ENCODE measurements around the gene CAPZA1.

CAPZA1 gene

DNA sequence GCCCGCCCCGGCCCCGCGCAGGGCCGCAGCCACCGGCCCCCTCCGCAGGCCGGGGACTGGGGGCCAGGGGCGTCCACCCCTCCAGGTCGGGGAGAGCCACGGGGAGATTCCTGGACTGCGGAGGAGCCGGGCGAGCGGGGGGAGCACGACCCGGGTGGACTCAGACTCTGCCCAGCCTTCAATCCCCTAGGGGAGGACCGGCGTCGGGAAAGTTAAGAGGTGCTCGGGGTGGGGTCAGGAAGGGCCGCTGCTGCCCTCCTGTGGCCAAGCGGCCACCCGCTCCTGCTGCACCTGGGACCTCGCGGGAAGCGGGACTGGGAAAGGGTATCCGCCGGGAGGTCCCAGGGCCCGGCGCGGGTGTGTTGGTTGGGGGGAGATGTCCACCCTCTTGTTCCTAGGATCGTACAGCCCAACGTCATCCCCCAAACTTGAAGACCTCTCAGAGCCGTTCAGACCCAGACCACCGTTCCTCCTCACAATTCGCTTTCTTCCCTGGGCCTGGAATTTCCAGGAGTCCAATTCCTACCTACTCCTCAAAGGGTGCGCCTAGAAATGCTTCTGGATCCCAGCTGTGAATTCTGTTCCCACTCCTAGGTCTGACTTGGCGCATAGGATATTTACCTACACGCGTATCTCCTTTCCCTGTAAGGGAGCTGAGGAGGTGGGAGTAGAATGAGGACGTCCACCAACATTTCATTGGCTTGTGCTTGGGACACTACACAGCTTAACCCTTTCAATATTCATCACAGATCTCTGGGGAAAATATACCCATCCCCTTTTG lies 87.8 kb downstream of the CAPZA1 start:
- Histone ChIP-seq H2AK5ac (ENCODE audit: low read length) (no peak overlapping the region), H3K4me3 (ENCODE audit: low read depth, low read length) (peak overlapping the region; percentile 89), H3K79me2 (ENCODE audit: control insufficient read depth, insufficient read depth, low read length, poor library complexity) (peaks cover 21% of the 10 kb centered on the region), H3K14ac (ENCODE audit: low read length) (peak overlapping the region; percentile 88), H2BK12ac (ENCODE audit: low read length) (peak overlapping the region; percentile 32), H3K79me1 (ENCODE audit: low read length) (peaks cover 22% of the 10 kb centered on the region), H3K4ac (ENCODE audit: low read depth, low read length) (peak overlapping the region; percentile 68), H4K8ac (ENCODE audit: low read depth, low read length) (peak overlapping the region; percentile 77), H2BK5ac (ENCODE audit: low read depth, low read length, poor library complexity) (peak overlapping the region; percentile 87), H3K9ac (ENCODE audit: low read length) (peak overlapping the region; percentile 85), H3K36me3 (ENCODE audit: control insufficient read depth in 1 of 2, insufficient read depth in 2 of 2, low read length in 2 of 2) (peaks cover 12 to 16% of the 10 kb centered on the region in 2 experiments), H3K18ac (ENCODE audit: low read length) (peak overlapping the region; percentile 72), H4K91ac (ENCODE audit: low read depth, low read length) (peak overlapping the region; percentile 87), H3K4me2 (ENCODE audit: low read length) (peak overlapping the region; percentile 81), H3K4me1 (ENCODE audit: control insufficient read depth in 1 of 2, insufficient read depth in 2 of 2, low read length in 2 of 2) (peaks cover 16 to 26% of the 10 kb centered on the region in 2 experiments), H3K23ac (ENCODE audit: low read length) (no peak overlapping the region), H2BK120ac (ENCODE audit: insufficient read depth, low read length, poor library complexity) (peak overlapping the region; percentile 73), H2AFZ (ENCODE audit: insufficient read depth, low read length, poor library complexity) (peak overlapping the region; percentile 91), H3K27ac (ENCODE audit: low read depth, low read length) (peak overlapping the region; percentile 83), H3K27me3 (ENCODE audit: insufficient read depth, low read length) (no peaks in the 10 kb centered on the region), H3K9me3 (ENCODE audit: insufficient read depth, low read depth, low read length) (no peaks in the 10 kb centered on the region), H4K12ac (ENCODE audit: low read depth, low read length) (peak overlapping the region; percentile 89)
- WGBS (ENCODE audit: extremely low coverage, insufficient coverage, insufficient read length): no CpG with 5 or more reads among the region's 42 CpGs
- peak; percentile 83 to 86 for DNase-seq

DNA sequence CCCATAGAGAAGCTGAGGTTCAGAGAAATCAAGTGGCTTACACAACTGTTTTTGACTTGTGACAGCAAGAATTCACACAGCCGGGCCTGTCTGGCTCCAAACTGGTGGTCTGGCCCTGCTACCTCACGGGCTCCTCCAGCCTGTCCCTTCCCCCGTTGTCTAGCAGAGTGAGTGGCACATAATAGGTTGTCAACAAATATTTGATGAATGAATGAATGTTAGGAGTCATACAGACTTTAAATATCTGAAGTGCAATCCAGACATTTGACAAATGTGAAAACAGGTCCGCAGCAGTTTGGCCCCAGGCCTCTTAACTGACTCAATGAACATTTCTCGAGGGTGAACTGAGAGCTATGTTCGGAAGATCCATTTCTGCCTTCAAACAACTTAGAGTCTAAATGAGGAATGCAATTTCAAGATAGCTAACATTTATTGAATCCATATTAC lies 88.4 kb downstream of the CAPZA1 start:
- Histone ChIP-seq H3K9ac (ENCODE audit: low read length) (no peak overlapping the region), H4K91ac (ENCODE audit: low read depth, low read length) (no peak overlapping the region), H3K27me3 (ENCODE audit: insufficient read depth, low read length) (no peaks in the 10 kb centered on the region), H4K12ac (ENCODE audit: low read depth, low read length) (no peak overlapping the region), H3K9me3 (ENCODE audit: insufficient read depth, low read depth, low read length) (no peaks in the 10 kb centered on the region), H2AK5ac (ENCODE audit: low read length) (no peak overlapping the region), H3K23ac (ENCODE audit: low read length) (no peak overlapping the region), H3K4me3 (ENCODE audit: low read depth, low read length) (no peak overlapping the region), H2BK5ac (ENCODE audit: low read depth, low read length, poor library complexity) (no peak overlapping the region), H3K4me1 (ENCODE audit: control insufficient read depth in 1 of 2, insufficient read depth in 2 of 2, low read length in 2 of 2) (peaks cover 15 to 26% of the 10 kb centered on the region in 2 experiments), H4K8ac (ENCODE audit: low read depth, low read length) (no peak overlapping the region), H3K27ac (ENCODE audit: low read depth, low read length) (no peak overlapping the region), H3K36me3 (ENCODE audit: control insufficient read depth in 1 of 2, insufficient read depth in 2 of 2, low read length in 2 of 2) (peaks cover 6 to 10% of the 10 kb centered on the region in 2 experiments), H3K14ac (ENCODE audit: low read length) (no peak overlapping the region), H2BK120ac (ENCODE audit: insufficient read depth, low read length, poor library complexity) (no peak overlapping the region), H3K79me2 (ENCODE audit: control insufficient read depth, insufficient read depth, low read length, poor library complexity) (peaks cover 21% of the 10 kb centered on the region), H3K79me1 (ENCODE audit: low read length) (peaks cover 22% of the 10 kb centered on the region), H3K4ac (ENCODE audit: low read depth, low read length) (no peak overlapping the region), H3K4me2 (ENCODE audit: low read length) (peak overlapping the region; percentile 81), H2AFZ (ENCODE audit: insufficient read depth, low read length, poor library complexity) (no peak overlapping the region), H3K18ac (ENCODE audit: low read length) (no peak overlapping the region), H2BK12ac (ENCODE audit: low read length) (no peak overlapping the region)
- peak; percentile 68 for DNase-seq
- WGBS (ENCODE audit: extremely low coverage, insufficient coverage, insufficient read length): no CpG with 5 or more reads among the region's 6 CpGs

DNA sequence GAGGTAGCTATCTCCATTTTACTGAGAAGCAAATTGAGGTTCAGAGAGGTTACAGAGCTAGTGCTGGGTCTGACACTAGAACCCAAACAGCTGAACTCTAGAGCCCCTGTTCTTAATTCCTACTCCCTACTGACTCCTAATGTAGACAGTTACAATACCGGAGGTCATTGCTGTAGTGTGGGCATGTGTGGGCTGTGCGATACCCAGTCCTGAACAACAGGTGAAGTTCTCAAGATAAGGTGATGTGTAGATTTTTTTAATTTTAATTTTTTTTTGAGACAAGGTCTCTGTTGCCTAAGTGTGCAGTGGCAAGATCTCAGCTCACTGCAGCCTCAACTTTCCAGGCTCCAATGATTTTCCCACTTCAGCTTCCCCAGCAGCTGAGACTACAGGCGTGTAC lies 88.9 kb downstream of the CAPZA1 start:
- Histone ChIP-seq H3K9ac (ENCODE audit: low read length) (no peak overlapping the region), H3K4me1 (ENCODE audit: control insufficient read depth in 1 of 2, insufficient read depth in 2 of 2, low read length in 2 of 2) (peaks cover 15 to 26% of the 10 kb centered on the region in 2 experiments), H3K4me2 (ENCODE audit: low read length) (no peak overlapping the region), H2AFZ (ENCODE audit: insufficient read depth, low read length, poor library complexity) (no peak overlapping the region), H3K79me1 (ENCODE audit: low read length) (peaks cover 22% of the 10 kb centered on the region), H2BK5ac (ENCODE audit: low read depth, low read length, poor library complexity) (no peak overlapping the region), H3K4ac (ENCODE audit: low read depth, low read length) (no peak overlapping the region), H3K18ac (ENCODE audit: low read length) (no peak overlapping the region), H2BK120ac (ENCODE audit: insufficient read depth, low read length, poor library complexity) (no peak overlapping the region), H3K4me3 (ENCODE audit: low read depth, low read length) (no peak overlapping the region), H3K27ac (ENCODE audit: low read depth, low read length) (no peak overlapping the region), H3K79me2 (ENCODE audit: control insufficient read depth, insufficient read depth, low read length, poor library complexity) (peaks cover 21% of the 10 kb centered on the region), H3K23ac (ENCODE audit: low read length) (no peak overlapping the region), H3K36me3 (ENCODE audit: control insufficient read depth in 1 of 2, insufficient read depth in 2 of 2, low read length in 2 of 2) (peaks cover 5 to 6% of the 10 kb centered on the region in 2 experiments), H3K14ac (ENCODE audit: low read length) (no peak overlapping the region), H3K27me3 (ENCODE audit: insufficient read depth, low read length) (no peaks in the 10 kb centered on the region), H4K8ac (ENCODE audit: low read depth, low read length) (no peak overlapping the region), H2BK12ac (ENCODE audit: low read length) (no peak overlapping the region), H4K91ac (ENCODE audit: low read depth, low read length) (no peak overlapping the region), H3K9me3 (ENCODE audit: insufficient read depth, low read depth, low read length) (no peaks in the 10 kb centered on the region), H4K12ac (ENCODE audit: low read depth, low read length) (no peak overlapping the region), H2AK5ac (ENCODE audit: low read length) (no peak overlapping the region)
- no CpG with 5 or more reads among the region's 3 CpGs for WGBS (ENCODE audit: extremely low coverage, insufficient coverage, insufficient read length)
- DNase-seq: no peak

DNA sequence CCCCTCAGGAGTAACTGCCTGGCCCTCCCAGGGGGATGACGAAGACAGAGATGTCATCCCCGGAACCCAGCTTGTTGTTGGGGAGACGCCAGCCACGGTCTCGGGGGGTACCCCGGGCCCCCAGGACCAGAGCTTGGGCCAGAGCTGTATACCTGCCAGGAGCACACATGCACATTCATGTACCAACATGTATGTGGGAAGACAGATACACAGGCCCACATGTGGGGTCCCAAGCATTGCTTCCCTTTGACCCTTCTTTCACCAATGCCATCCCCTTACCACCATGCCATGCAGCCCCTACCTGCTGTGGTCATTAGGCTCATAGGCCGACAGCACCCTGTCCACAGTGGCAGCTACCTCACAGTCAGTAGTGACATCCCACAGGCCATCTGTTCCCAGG lies 90.5 kb downstream of the CAPZA1 start:
- H4K91ac ChIP-seq (ENCODE audit: low read depth, low read length): no peak overlapping the region
- H3K23ac ChIP-seq (ENCODE audit: low read length): no peak overlapping the region
- H3K27ac ChIP-seq (ENCODE audit: low read depth, low read length): no peak overlapping the region
- DNase-seq: no peak
- no peak overlapping the region for H2BK12ac ChIP-seq (ENCODE audit: low read length)
- no peaks in the 10 kb centered on the region for H3K27me3 ChIP-seq (ENCODE audit: insufficient read depth, low read length)
- H3K79me1 ChIP-seq (ENCODE audit: low read length): peaks cover 19% of the 10 kb centered on the region
- H3K4me2 ChIP-seq (ENCODE audit: low read length): no peak overlapping the region
- H4K12ac ChIP-seq (ENCODE audit: low read depth, low read length): no peak overlapping the region
- no peak overlapping the region for H3K4ac ChIP-seq (ENCODE audit: low read depth, low read length)
- H3K9ac ChIP-seq (ENCODE audit: low read length): no peak overlapping the region
- no peak overlapping the region for H2AK5ac ChIP-seq (ENCODE audit: low read length)
- no peak overlapping the region for H2BK5ac ChIP-seq (ENCODE audit: low read depth, low read length, poor library complexity)
- no peak overlapping the region for H2AFZ ChIP-seq (ENCODE audit: insufficient read depth, low read length, poor library complexity)
- no peak overlapping the region for H3K4me3 ChIP-seq (ENCODE audit: low read depth, low read length)
- peaks cover 17 to 28% of the 10 kb centered on the region in 2 experiments for H3K4me1 ChIP-seq (ENCODE audit: control insufficient read depth in 1 of 2, insufficient read depth in 2 of 2, low read length in 2 of 2)
- no peak overlapping the region for H4K8ac ChIP-seq (ENCODE audit: low read depth, low read length)
- WGBS (ENCODE audit: extremely low coverage, insufficient coverage, insufficient read length): no CpG with 5 or more reads among the region's 7 CpGs
- no peaks in the 10 kb centered on the region for H3K9me3 ChIP-seq (ENCODE audit: insufficient read depth, low read depth, low read length)
- no peak overlapping the region for H3K14ac ChIP-seq (ENCODE audit: low read length)
- peaks cover 11% of the 10 kb centered on the region for H3K79me2 ChIP-seq (ENCODE audit: control insufficient read depth, insufficient read depth, low read length, poor library complexity)
- H2BK120ac ChIP-seq (ENCODE audit: insufficient read depth, low read length, poor library complexity): no peak overlapping the region
- H3K18ac ChIP-seq (ENCODE audit: low read length): no peak overlapping the region
- no peaks in the 10 kb centered on the region for H3K36me3 ChIP-seq (ENCODE audit: control insufficient read depth in 1 of 2, insufficient read depth in 2 of 2, low read length in 2 of 2)
